ENCODE results near the gene HCFC1. TPM values are rescaled to one million over a fixed set of nuclear protein-coding genes. Genes with fewer than 3 reads are reported as not detected.
A peak's percentile ranks its signal among the peaks of the same experiment; 100 is the strongest.

Gene HCFC1
- polyA plus RNA-seq, 3 donors = 1.9 to 21.8 (median 3.8) TPM

DNA sequence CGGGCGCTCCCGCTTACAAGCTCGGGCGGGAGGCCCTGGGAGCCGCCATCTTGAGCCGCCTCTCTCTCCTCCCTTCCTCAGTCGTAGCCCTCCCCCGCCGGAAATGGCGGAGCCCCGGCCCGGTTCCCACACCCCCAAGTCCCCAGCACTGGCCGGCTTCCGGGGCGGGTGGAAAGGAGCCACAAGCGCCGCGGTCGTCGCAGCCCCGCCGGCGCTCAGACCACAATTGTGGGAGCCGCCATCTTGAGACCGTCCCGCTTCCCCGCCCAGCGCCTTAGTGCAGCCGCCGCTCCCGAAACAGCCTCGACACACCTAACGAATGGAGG, 531 bp downstream of the HCFC1 start:
- Histone ChIP-seq H4K20me1 (ENCODE audit: insufficient read depth, low read length) (peaks cover 59% of the 10 kb centered on the region), H3K27ac (ENCODE audit: low read depth in 1 of 2, low read length in 2 of 2) (peak overlapping the region; percentile 99 to 100), H3K79me2 (ENCODE audit: insufficient read depth, low read length) (peaks cover 77% of the 10 kb centered on the region), H3K9me3 (replicated peaks in 1 of 2; ENCODE audit: control insufficient read depth in 1 of 2, insufficient read depth in 1 of 2, low read length in 2 of 2) (no peaks in the 10 kb centered on the region), H3K27me3 (ENCODE audit: control insufficient read depth in 2 of 2, insufficient read depth in 2 of 2, low read length in 2 of 2) (no peaks in the 10 kb centered on the region), H3K4me3 (replicated peaks in 1 of 3; ENCODE audit: low read depth in 2 of 3, low read length in 3 of 3) (peak overlapping the region; percentile 90 to 100 (median 99)), H3K36me3 (replicated peaks in 1 of 2; ENCODE audit: control insufficient read depth in 1 of 2, insufficient read depth in 2 of 2, low read length in 2 of 2) (no peaks in the 10 kb centered on the region), H3K4me2 (replicated peaks; ENCODE audit: extremely low read depth, low read length, poor library complexity, severe bottlenecking) (peak overlapping the region; percentile 87), H2AFZ (ENCODE audit: insufficient read depth, low read depth, low read length, poor library complexity, severe bottlenecking) (peak overlapping the region; percentile 84), H3K4me1 (ENCODE audit: control insufficient read depth in 1 of 2, insufficient read depth in 2 of 2, low read length in 2 of 2) (peaks cover 61 to 66% of the 10 kb centered on the region in 2 donors), H3K9ac (ENCODE audit: insufficient read depth, low read length, poor library complexity, severe bottlenecking) (peak overlapping the region; percentile 97)
- Mint-ChIP-seq H3K27me3 (ENCODE audit: low read depth in 3 of 3) (peaks cover 0 to 50% (median 0%) of the 10 kb centered on the region in 3 donors), H3K4me1 (peaks cover 57% of the 10 kb centered on the region), H3K27ac (peak overlapping the region; percentile 100), H3K9me3 (peaks cover 0 to 21% (median 8%) of the 10 kb centered on the region in 7 donors), H3K4me3 (peak overlapping the region; percentile 99 to 100), H3K36me3 (peaks cover 4 to 18% of the 10 kb centered on the region in 2 donors)
- DNase-seq = peak; percentile 71 to 91 (median 82)
- WGBS (ENCODE audit: insufficient coverage) = 0% methylated on average over 17 of the region's 34 CpGs
- intact Hi-C loops (cut with micrococcal nuclease) = loop anchor here (5.0 kb wide), 2 partner anchors 36 to 41 kb away; no protein-coding TSS in a partner anchor
- TF ChIP-seq, protein P1, sequence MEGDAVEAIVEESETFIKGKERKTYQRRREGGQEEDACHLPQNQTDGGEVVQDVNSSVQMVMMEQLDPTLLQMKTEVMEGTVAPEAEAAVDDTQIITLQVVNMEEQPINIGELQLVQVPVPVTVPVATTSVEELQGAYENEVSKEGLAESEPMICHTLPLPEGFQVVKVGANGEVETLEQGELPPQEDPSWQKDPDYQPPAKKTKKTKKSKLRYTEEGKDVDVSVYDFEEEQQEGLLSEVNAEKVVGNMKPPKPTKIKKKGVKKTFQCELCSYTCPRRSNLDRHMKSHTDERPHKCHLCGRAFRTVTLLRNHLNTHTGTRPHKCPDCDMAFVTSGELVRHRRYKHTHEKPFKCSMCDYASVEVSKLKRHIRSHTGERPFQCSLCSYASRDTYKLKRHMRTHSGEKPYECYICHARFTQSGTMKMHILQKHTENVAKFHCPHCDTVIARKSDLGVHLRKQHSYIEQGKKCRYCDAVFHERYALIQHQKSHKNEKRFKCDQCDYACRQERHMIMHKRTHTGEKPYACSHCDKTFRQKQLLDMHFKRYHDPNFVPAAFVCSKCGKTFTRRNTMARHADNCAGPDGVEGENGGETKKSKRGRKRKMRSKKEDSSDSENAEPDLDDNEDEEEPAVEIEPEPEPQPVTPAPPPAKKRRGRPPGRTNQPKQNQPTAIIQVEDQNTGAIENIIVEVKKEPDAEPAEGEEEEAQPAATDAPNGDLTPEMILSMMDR (IDR thresholded peaks at IDR 0.05) = no peak

DNA sequence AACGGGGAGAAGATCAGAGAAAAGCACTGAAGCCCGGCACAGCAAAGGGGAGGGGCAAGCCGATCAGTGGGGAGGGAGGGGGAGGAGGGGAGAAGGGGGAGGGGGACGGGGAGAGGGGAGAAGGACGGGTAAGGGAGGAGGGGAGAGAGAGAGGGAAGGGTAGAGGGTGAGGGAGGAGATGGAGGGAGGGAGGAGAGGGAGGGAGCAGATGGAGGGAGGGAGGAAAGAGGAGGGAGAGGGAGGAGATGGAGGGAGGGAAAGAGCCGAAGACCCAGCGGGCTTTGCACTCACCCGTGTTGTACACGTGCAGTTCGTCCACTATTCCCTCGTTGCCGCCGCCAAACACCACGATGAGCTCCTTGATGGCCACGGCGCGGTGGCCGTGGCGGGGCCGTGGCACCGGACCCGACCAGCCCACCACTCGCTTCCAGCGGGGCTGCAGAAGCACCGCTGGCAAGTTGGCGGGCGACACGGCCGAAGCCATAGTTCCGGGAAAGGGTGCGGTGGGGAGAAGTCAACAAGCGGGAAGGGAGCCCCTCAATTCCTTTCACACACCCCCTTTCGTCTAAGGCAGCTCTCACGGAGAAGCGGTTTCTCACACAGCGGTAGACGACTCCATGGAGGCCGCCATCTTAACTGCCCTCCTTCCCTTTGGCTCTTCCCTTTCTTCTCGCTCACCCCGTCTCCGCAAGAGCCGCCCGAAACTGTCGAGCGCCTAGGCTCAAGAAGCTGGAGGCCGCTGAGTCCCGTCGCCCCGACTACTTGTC, 1.1 kb downstream of the HCFC1 start:
- TF ChIP-seq, protein P1 (IDR thresholded peaks at IDR 0.05) = no peak

More for the DNA sequence above, 1.1 kb downstream of the HCFC1 start:
- Histone ChIP-seq H2AFZ (ENCODE audit: insufficient read depth, low read depth, low read length, poor library complexity, severe bottlenecking) (peak overlapping the region; percentile 84), H3K9ac (ENCODE audit: insufficient read depth, low read length, poor library complexity, severe bottlenecking) (peak overlapping the region; percentile 97), H3K4me1 (ENCODE audit: control insufficient read depth in 1 of 2, insufficient read depth in 2 of 2, low read length in 2 of 2) (peaks cover 62 to 68% of the 10 kb centered on the region in 2 donors), H3K4me2 (replicated peaks; ENCODE audit: extremely low read depth, low read length, poor library complexity, severe bottlenecking) (peak overlapping the region; percentile 87), H3K27ac (ENCODE audit: low read depth in 1 of 2, low read length in 2 of 2) (peak overlapping the region; percentile 99 to 100), H3K27me3 (ENCODE audit: control insufficient read depth in 2 of 2, insufficient read depth in 2 of 2, low read length in 2 of 2) (no peaks in the 10 kb centered on the region), H3K79me2 (ENCODE audit: insufficient read depth, low read length) (peaks cover 77% of the 10 kb centered on the region), H3K36me3 (replicated peaks in 1 of 2; ENCODE audit: control insufficient read depth in 1 of 2, insufficient read depth in 2 of 2, low read length in 2 of 2) (peaks cover 0 to 2% of the 10 kb centered on the region in 2 donors), H4K20me1 (ENCODE audit: insufficient read depth, low read length) (peaks cover 64% of the 10 kb centered on the region), H3K4me3 (replicated peaks in 1 of 3; ENCODE audit: low read depth in 2 of 3, low read length in 3 of 3) (peak overlapping the region; percentile 90 to 100 (median 99)), H3K9me3 (replicated peaks in 1 of 2; ENCODE audit: control insufficient read depth in 1 of 2, insufficient read depth in 1 of 2, low read length in 2 of 2) (no peaks in the 10 kb centered on the region)
- H3K9me3 Mint-ChIP-seq = peaks cover 0 to 21% (median 8%) of the 10 kb centered on the region in 7 donors
- DNase-seq = no peak
- peak overlapping the region; percentile 99 to 100 for H3K4me3 Mint-ChIP-seq
- H3K4me1 Mint-ChIP-seq = peaks cover 56% of the 10 kb centered on the region
- intact Hi-C loops (cut with micrococcal nuclease) = loop anchor here (5.0 kb wide), 2 partner anchors 37 to 42 kb away; no protein-coding TSS in a partner anchor
- H3K27me3 Mint-ChIP-seq (ENCODE audit: low read depth in 3 of 3) = peaks cover 0 to 48% (median 0%) of the 10 kb centered on the region in 3 donors
- H3K36me3 Mint-ChIP-seq = peaks cover 4 to 20% of the 10 kb centered on the region in 2 donors
- H3K27ac Mint-ChIP-seq = peak overlapping the region; percentile 100
- WGBS (ENCODE audit: insufficient coverage) = 0% methylated on average over 17 of the region's 49 CpGs

Data from CD14-positive monocyte (primary cell).